Skeletal muscle satellite cell (primary cell): Measurements from ENCODE around the gene HOXC10.

Experiments
- H3K27me3 ChIP-seq: 2 replicates; pipeline ENCODE4 v1.7.0; 2013; ENCODE audit warnings: low read length; ENCODE audit not compliant: control insufficient read depth, insufficient read depth
- H3K36me3 ChIP-seq: 2 replicates; pipeline ENCODE4 v1.7.0; 2013; ENCODE audit warnings: mild to moderate bottlenecking, control low read depth, low read length; ENCODE audit not compliant: insufficient read depth
- H3K4me1 ChIP-seq: 2 replicates; pipeline ENCODE4 v1.7.0; 2013; ENCODE audit warnings: low read length; ENCODE audit not compliant: control insufficient read depth, insufficient read depth
- H3K4me2 ChIP-seq: 2 replicates; pipeline ENCODE4 v1.7.0; 2013; ENCODE audit warnings: mild to moderate bottlenecking, low read length
- H3K4me3 ChIP-seq: 2 replicates; pipeline ENCODE4 v1.7.0; 2013; ENCODE audit warnings: low read length
- H3K9ac ChIP-seq: 2 replicates; pipeline ENCODE4 v1.7.0; 2013; ENCODE audit warnings: mild to moderate bottlenecking, low read depth, low read length, moderate library complexity
- H3K9me3 ChIP-seq: replicated peaks from 2 replicates; pipeline ENCODE4 v1.7.0; 2013; ENCODE audit warnings: mild to moderate bottlenecking, control low read depth, low read length

HOXC10 gene

DNA sequence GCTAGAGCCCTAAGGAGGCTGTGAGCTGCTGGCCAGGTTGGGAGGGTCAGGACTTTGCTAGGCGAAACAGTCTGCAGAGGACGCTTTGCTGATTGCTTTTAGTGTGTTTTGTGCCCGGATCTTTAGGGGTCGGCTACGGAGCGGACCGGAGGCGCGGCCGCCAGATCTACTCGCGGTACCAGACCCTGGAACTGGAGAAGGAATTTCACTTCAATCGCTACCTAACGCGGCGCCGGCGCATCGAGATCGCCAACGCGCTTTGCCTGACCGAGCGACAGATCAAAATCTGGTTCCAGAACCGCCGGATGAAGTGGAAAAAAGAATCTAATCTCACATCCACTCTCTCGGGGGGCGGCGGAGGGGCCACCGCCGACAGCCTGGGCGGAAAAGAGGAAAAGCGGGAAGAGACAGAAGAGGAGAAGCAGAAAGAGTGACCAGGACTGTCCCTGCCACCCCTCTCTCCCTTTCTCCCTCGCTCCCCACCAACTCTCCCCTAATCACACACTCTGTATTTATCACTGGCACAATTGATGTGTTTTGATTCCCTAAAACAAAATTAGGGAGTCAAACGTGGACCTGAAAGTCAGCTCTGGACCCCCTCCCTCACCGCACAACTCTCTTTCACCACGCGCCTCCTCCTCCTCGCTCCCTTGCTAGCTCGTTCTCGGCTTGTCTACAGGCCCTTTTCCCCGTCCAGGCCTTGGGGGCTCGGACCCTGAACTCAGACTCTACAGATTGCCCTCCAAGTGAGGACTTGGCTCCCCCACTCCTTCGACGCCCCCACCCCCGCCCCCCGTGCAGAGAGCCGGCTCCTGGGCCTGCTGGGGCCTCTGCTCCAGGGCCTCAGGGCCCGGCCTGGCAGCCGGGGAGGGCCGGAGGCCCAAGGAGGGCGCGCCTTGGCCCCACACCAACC is 44.8 kb downstream of the HOXC10 start:
- H3K4me3 ChIP-seq, result peak overlapping the region; percentile 29
- H3K9ac ChIP-seq, result peak overlapping the region; percentile 64
- no peaks in the 10 kb centered on the region for H3K27me3 ChIP-seq

DNA sequence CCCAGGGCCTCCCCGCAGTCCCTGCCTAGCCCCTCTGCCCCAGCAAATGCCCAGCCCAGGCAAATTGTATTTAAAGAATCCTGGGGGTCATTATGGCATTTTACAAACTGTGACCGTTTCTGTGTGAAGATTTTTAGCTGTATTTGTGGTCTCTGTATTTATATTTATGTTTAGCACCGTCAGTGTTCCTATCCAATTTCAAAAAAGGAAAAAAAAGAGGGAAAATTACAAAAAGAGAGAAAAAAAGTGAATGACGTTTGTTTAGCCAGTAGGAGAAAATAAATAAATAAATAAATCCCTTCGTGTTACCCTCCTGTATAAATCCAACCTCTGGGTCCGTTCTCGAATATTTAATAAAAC is 45.5 kb downstream of the HOXC10 start:
- Histone ChIP-seq H3K4me3 (no peak overlapping the region), H3K27me3 (no peaks in the 10 kb centered on the region), H3K9me3 (no peaks in the 10 kb centered on the region), H3K4me2 (no peak overlapping the region), H3K36me3 (peaks cover 35% of the 10 kb centered on the region), H3K9ac (peak overlapping the region; percentile 64), H3K4me1 (peaks cover 43% of the 10 kb centered on the region)

More for the DNA sequence above, 44.8 kb downstream of the HOXC10 start:
- H3K9me3 ChIP-seq, result no peaks in the 10 kb centered on the region
- peaks cover 49% of the 10 kb centered on the region for H3K4me1 ChIP-seq
- peaks cover 35% of the 10 kb centered on the region for H3K36me3 ChIP-seq
- peak overlapping the region; percentile 94 for H3K4me2 ChIP-seq

GRCh38 chr12:54030889-54031471 is 46.0 kb downstream of the HOXC10 start:
- H3K27me3 ChIP-seq, result no peaks in the 10 kb centered on the region
- H3K36me3 ChIP-seq, result peaks cover 35% of the 10 kb centered on the region
- H3K4me3 ChIP-seq, result no peak overlapping the region
- peak overlapping the region; percentile 64 for H3K9ac ChIP-seq
- H3K4me2 ChIP-seq, result peak overlapping the region; percentile 41
- peaks cover 37% of the 10 kb centered on the region for H3K4me1 ChIP-seq
- H3K9me3 ChIP-seq, result no peaks in the 10 kb centered on the region

DNA sequence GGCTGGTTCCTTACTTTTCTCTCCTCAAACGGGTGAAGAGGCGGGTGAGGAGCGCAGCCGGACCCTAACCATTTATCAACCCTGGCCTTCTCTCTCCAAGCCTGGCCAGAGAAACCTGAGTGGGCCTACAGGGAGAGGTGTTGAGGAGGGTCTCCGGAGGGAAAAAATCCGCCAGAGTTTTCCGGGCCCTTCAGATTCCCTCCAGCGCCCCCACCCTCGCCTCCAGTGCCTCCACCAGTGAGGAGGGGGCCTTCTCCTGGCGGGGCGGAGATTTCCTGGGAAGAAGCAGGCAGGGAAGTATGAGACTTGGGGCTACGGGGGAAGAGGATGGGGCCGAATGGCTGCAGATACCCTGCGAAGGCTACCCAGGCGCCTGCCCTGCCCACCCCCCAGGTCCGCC is 46.5 kb downstream of the HOXC10 start:
- no peaks in the 10 kb centered on the region for H3K27me3 ChIP-seq
- H3K36me3 ChIP-seq, result peaks cover 35% of the 10 kb centered on the region
- peak overlapping the region; percentile 41 for H3K4me2 ChIP-seq
- no peak overlapping the region for H3K4me3 ChIP-seq
- peak overlapping the region; percentile 64 for H3K9ac ChIP-seq
- H3K9me3 ChIP-seq, result no peaks in the 10 kb centered on the region
- peaks cover 37% of the 10 kb centered on the region for H3K4me1 ChIP-seq

GRCh38 chr12:54032086-54032619 is 47.2 kb downstream of the HOXC10 start:
- Histone ChIP-seq H3K4me2 (no peak overlapping the region), H3K9me3 (no peaks in the 10 kb centered on the region), H3K4me3 (no peak overlapping the region), H3K4me1 (peaks cover 37% of the 10 kb centered on the region), H3K36me3 (peaks cover 35% of the 10 kb centered on the region), H3K9ac (peak overlapping the region; percentile 64), H3K27me3 (no peaks in the 10 kb centered on the region)

- H3K9me3 ChIP-seq, result no peaks in the 10 kb centered on the region
- peak within 1 kb of the TSS; percentile 73 for H3K9ac ChIP-seq
- peak within 1 kb of the TSS; percentile 70 for H3K4me3 ChIP-seq
- H3K36me3 ChIP-seq, result peaks cover 35% of the 10 kb centered on the region
- no peaks in the 10 kb centered on the region for H3K27me3 ChIP-seq
- H3K4me1 ChIP-seq, result peaks cover 33% of the 10 kb centered on the region
- H3K4me2 ChIP-seq, result peak within 1 kb of the TSS; percentile 85
Observed at GRCh38 chr12:54032627-54033100, 47.7 kb downstream of the HOXC10 start, which contains the start of gene HOXC5. HOXC5 (plus strand) TSS chr12:54033050; CDS start chr12:54033123, 73 bp downstream.

DNA sequence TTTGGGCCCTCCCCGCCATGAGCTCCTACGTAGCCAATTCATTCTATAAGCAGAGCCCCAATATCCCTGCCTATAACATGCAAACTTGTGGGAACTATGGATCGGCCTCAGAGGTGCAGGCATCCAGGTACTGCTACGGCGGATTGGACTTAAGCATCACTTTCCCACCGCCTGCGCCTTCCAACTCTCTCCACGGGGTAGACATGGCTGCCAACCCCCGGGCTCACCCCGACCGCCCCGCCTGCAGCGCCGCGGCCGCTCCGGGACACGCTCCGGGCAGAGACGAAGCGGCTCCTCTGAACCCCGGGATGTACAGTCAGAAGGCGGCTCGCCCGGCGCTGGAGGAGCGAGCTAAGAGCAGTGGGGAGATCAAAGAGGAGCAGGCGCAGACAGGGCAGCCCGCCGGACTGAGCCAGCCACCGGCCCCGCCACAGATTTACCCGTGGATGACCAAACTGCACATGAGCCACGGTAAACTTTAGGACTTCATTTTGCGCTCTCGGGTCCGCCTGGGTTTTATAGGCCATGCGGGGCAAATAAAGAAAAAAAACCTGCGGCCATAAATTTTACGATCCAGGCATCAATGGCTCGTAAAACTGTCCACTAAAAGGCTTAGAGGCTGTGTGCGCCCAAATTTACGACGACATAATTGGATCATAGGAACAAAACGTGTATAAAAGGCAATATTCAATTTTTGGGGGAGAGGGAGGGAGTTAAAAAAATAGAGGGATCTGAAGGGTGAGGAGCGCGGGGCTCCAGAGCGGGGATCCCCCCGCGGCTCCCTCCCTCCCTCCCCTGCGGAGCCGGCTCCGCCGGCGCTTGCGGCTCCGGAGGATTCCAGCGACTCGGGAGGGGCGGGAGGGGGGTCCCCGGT is 48.4 kb downstream of the HOXC10 start:
- Histone ChIP-seq H3K27me3 (no peaks in the 10 kb centered on the region), H3K9ac (peak overlapping the region; percentile 73), H3K36me3 (peaks cover 35% of the 10 kb centered on the region), H3K4me2 (peak overlapping the region; percentile 85), H3K4me1 (peaks cover 26% of the 10 kb centered on the region), H3K4me3 (peak overlapping the region; percentile 70), H3K9me3 (no peaks in the 10 kb centered on the region)

GRCh38 chr12:54033980-54034784 is 49.2 kb downstream of the HOXC10 start:
- H3K27me3 ChIP-seq, result no peaks in the 10 kb centered on the region
- peak overlapping the region; percentile 73 for H3K9ac ChIP-seq
- peak overlapping the region; percentile 85 for H3K4me2 ChIP-seq
- H3K36me3 ChIP-seq, result peaks cover 28% of the 10 kb centered on the region
- H3K9me3 ChIP-seq, result no peaks in the 10 kb centered on the region
- peaks cover 22% of the 10 kb centered on the region for H3K4me1 ChIP-seq
- H3K4me3 ChIP-seq, result peak overlapping the region; percentile 70

DNA sequence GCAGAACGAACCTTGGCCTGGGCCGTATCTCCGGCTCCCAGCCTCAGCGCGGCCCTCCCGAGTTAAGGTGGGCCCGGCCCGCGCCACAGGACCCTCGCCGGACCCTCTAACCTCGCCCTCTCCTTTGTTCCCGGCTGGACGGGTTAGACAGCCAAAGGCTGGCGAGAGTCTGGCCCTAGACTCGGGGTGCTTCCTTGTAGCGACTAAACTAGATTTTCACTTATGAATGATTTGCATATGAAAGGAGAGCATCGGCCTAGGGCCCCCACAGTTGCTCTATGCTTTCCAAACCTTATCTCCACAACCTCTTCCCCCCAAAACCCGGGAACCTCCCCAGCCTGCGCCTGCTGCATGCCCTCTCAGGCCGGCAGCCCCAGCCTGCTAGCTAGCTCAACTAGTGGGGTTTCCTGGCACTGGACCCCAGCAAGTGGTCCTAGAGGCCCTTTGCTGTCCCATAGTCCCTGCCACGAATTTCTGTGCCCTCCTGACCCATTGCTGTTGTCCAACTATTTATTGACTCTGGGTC is 49.9 kb downstream of the HOXC10 start:
- Histone ChIP-seq H3K4me1 (peaks cover 28% of the 10 kb centered on the region), H3K9ac (no peak overlapping the region), H3K27me3 (no peaks in the 10 kb centered on the region), H3K4me3 (no peak overlapping the region), H3K9me3 (no peaks in the 10 kb centered on the region), H3K4me2 (no peak overlapping the region), H3K36me3 (peaks cover 23% of the 10 kb centered on the region)

DNA sequence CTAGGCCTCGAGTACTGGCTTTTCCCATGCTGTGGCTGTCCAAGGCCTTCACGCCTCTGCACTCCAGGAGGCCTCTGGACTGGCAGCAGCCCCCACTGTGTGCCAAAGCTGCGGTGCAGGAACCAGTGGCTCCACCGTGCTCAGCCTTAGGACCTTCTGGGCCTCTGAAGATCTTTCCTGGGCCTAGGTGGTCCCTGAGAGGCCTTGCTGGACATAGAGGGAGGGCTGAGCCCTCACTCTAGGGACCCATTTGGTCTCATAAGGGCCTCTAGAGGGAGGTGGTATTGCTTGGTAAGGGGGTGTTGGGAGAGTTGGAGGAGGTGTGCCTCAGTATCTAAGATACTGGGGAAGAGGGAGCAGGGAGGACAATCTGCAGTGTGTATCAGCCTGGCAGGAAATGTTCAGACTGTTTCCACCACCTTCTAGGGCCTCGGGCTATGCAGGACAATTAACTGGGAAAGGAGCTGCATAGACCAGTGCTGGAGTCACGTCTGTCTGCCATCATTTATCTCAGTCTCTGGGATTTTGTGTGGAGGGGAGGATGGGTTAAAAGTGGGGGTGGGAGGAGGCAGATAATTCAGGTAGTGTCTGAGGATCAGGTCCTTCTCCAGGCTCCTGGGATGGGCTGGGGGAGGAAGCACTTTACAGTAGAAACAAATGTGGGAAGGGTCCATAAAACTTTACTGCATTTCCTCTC is 50.8 kb downstream of the HOXC10 start:
- Histone ChIP-seq H3K9ac (no peak overlapping the region), H3K4me2 (no peak overlapping the region), H3K36me3 (peaks cover 18% of the 10 kb centered on the region), H3K4me3 (no peak overlapping the region), H3K9me3 (no peaks in the 10 kb centered on the region), H3K27me3 (no peaks in the 10 kb centered on the region), H3K4me1 (peaks cover 28% of the 10 kb centered on the region)
